Osteoblast (primary cell): Measurements from ENCODE around the gene VANGL1. TPM values are rescaled to one million over a fixed set of nuclear protein-coding genes. Genes with fewer than 3 reads are reported as not detected.

Experiments
- DNase-seq: peaks from one replicate; pipeline ENCODE4 v3.0.0; 2011; ENCODE audit warnings: low spot score, mixed read lengths; ENCODE audit not compliant: insufficient read length; ENCODE audit errors: missing footprints
- H2AFZ ChIP-seq: 2 replicates; pipeline ENCODE4 v1.6.0; 2011; ENCODE audit warnings: mild to moderate bottlenecking, low read length
- H3K27ac ChIP-seq: 2 replicates; pipeline ENCODE4 v1.5.1; 2011; ENCODE audit warnings: mild to moderate bottlenecking, low read depth, low read length, moderate library complexity
- H3K27me3 ChIP-seq: 2 replicates; pipeline ENCODE4 v1.6.0; 2012; ENCODE audit warnings: mild to moderate bottlenecking, control low read depth, inconsistent platforms, low read length, moderate library complexity; ENCODE audit not compliant: insufficient read depth
- H3K36me3 ChIP-seq: 2 replicates; pipeline ENCODE4 v1.5.1; 2011; ENCODE audit warnings: mild to moderate bottlenecking, low read length, control low read depth, moderate library complexity; ENCODE audit not compliant: insufficient read depth
- H3K4me1 ChIP-seq: 2 replicates; pipeline ENCODE4 v1.5.1; 2011; ENCODE audit warnings: mild to moderate bottlenecking, low read length, control low read depth, moderate library complexity; ENCODE audit not compliant: insufficient read depth
- H3K4me2 ChIP-seq: 2 replicates; pipeline ENCODE4 v1.6.0; 2011; ENCODE audit warnings: mild to moderate bottlenecking, low read length; ENCODE audit not compliant: insufficient read depth
- H3K4me3 ChIP-seq: fragments of 200-600 bp; sonication (generic); 3 replicates; pipeline ENCODE4 v1.5.1; 2012; ENCODE audit warnings: mild to moderate bottlenecking, low read length, inconsistent platforms; ENCODE audit not compliant: insufficient read depth
- H3K79me2 ChIP-seq: 2 replicates; pipeline ENCODE4 v1.6.0; 2012; ENCODE audit warnings: mild to moderate bottlenecking, low read length, control low read depth, inconsistent platforms; ENCODE audit not compliant: insufficient read depth
- H3K9me3 ChIP-seq: 2 replicates; pipeline ENCODE4 v1.5.1; 2011; ENCODE audit warnings: low read depth, low read length, control low read depth
- H4K20me1 ChIP-seq: 2 replicates; pipeline ENCODE4 v1.6.0; 2012; ENCODE audit warnings: mild to moderate bottlenecking, low read length, control low read depth; ENCODE audit not compliant: insufficient read depth
- CTCF ChIP-seq: IDR thresholded peaks from 2 replicates; pipeline ENCODE4 v1.5.1; 2011; ENCODE audit warnings: mild to moderate bottlenecking, low read depth, low read length, moderate library complexity; ENCODE audit errors: extremely low read depth
- total RNA-seq: library from RNA; depleted of rRNA; stranded (reverse); fragments of >200 nt; gene quantifications from 2 replicates; pipeline ENCODE4 v1.2.3, GENCODE V29; 2012

VANGL1 gene
- total RNA-seq, 1 donor = 11.2 TPM

- H3K4me1 ChIP-seq = peaks cover 11% of the 10 kb centered on the region
- no peaks in the 10 kb centered on the region for H3K36me3 ChIP-seq
- no peaks in the 10 kb centered on the region for H3K9me3 ChIP-seq
- peak; percentile 94 for DNase-seq
- H3K27ac ChIP-seq = peak overlapping the region; percentile 74
- no peak overlapping the region for H3K4me3 ChIP-seq
- TF ChIP-seq CTCF = peak; percentile 99
- H3K79me2 ChIP-seq = no peaks in the 10 kb centered on the region
- no peaks in the 10 kb centered on the region for H4K20me1 ChIP-seq
- H2AFZ ChIP-seq = peak overlapping the region; percentile 66
- H3K27me3 ChIP-seq = no peaks in the 10 kb centered on the region
- peak overlapping the region; percentile 55 for H3K4me2 ChIP-seq
These were observed 46.3 kb upstream of the VANGL1 start for GRCh38 chr1:115595279-115596079.

- no peaks in the 10 kb centered on the region for H4K20me1 ChIP-seq
- H3K4me1 ChIP-seq = peaks cover 11% of the 10 kb centered on the region
- H2AFZ ChIP-seq = peak overlapping the region; percentile 4
- H3K36me3 ChIP-seq = no peaks in the 10 kb centered on the region
- H3K27ac ChIP-seq = peak overlapping the region; percentile 74
- no peak for DNase-seq
- H3K27me3 ChIP-seq = no peaks in the 10 kb centered on the region
- no peak for TF ChIP-seq CTCF
- no peak overlapping the region for H3K4me3 ChIP-seq
- H3K79me2 ChIP-seq = no peaks in the 10 kb centered on the region
- H3K9me3 ChIP-seq = no peaks in the 10 kb centered on the region
- peak overlapping the region; percentile 55 for H3K4me2 ChIP-seq
These were observed 45.5 kb upstream of the VANGL1 start for GRCh38 chr1:115596080-115596780.

GRCh38 chr1:115604508-115604907, 37.3 kb upstream of the VANGL1 start:
- H3K27ac ChIP-seq = no peak overlapping the region
- TF ChIP-seq CTCF = no peak
- H3K4me3 ChIP-seq = no peak overlapping the region
- no peaks in the 10 kb centered on the region for H3K9me3 ChIP-seq
- H3K79me2 ChIP-seq = no peaks in the 10 kb centered on the region
- H3K4me1 ChIP-seq = no peaks in the 10 kb centered on the region
- DNase-seq = no peak
- no peaks in the 10 kb centered on the region for H4K20me1 ChIP-seq
- no peaks in the 10 kb centered on the region for H3K36me3 ChIP-seq
- no peaks in the 10 kb centered on the region for H3K27me3 ChIP-seq
- H2AFZ ChIP-seq = no peak overlapping the region
- no peak overlapping the region for H3K4me2 ChIP-seq

- Histone ChIP-seq H3K4me1 (no peaks in the 10 kb centered on the region), H4K20me1 (no peaks in the 10 kb centered on the region), H3K9me3 (no peaks in the 10 kb centered on the region), H3K79me2 (no peaks in the 10 kb centered on the region), H3K27me3 (no peaks in the 10 kb centered on the region), H3K4me2 (no peak overlapping the region), H3K4me3 (no peak overlapping the region), H3K36me3 (no peaks in the 10 kb centered on the region), H2AFZ (no peak overlapping the region), H3K27ac (no peak overlapping the region)
- DNase-seq = no peak
- TF ChIP-seq CTCF = no peak
These were observed 35.5 kb upstream of the VANGL1 start for GRCh38 chr1:115606305-115606704.
